ENCODE measurements around the gene ZNF234. TPM values are rescaled to one million over a fixed set of nuclear protein-coding genes. Genes with fewer than 3 reads are reported as not detected.
"Not testable (repeated sequence)": the region's sequence is repeated elsewhere in the genome, so short reads cannot be mapped to it uniquely, and the experiment has no call there.

The ZNF234 gene
- total and polyA plus RNA-seq, 5 experiments from 2014 or later: 3.9 to 22.7 (median 6.2) TPM

- H3K36me3 Mint-ChIP-seq: peaks cover 0 to 62% (median 48%) of the 10 kb centered on the region in 3 donors
- H3K27ac Mint-ChIP-seq: no peak overlapping the region
- H3K27me3 Mint-ChIP-seq: peaks cover 0 to 10% (median 0%) of the 10 kb centered on the region in 5 donors
- DNase-seq (no peak), ATAC-seq (no peak)
- H3K9me3 Mint-ChIP-seq: peaks cover 30 to 81% (median 58%) of the 10 kb centered on the region in 9 donors
- H3K4me3 Mint-ChIP-seq: no peak overlapping the region
- no peaks in the 10 kb centered on the region for H3K4me1 Mint-ChIP-seq
- POLR2A ChIA-PET: no interaction called here
These were observed 48.7 kb downstream of the ZNF234 start for GRCh38 chr19:44190020-44190419.

GRCh38 chr19:44192127-44192526, 50.8 kb downstream of the ZNF234 start:
- Mint-ChIP-seq H3K36me3 (peaks cover 0 to 69% (median 61%) of the 10 kb centered on the region in 3 donors), H3K9me3 (peaks cover 31 to 81% (median 61%) of the 10 kb centered on the region in 9 donors), H3K27me3 (peaks cover 0 to 15% (median 0%) of the 10 kb centered on the region in 5 donors), H3K4me1 (no peaks in the 10 kb centered on the region), H3K4me3 (no peak overlapping the region), H3K27ac (no peak overlapping the region)
- POLR2A ChIA-PET: no interaction called here
- no peak for ATAC-seq
- DNase-seq: no peak

GRCh38 chr19:44196772-44197171, 55.4 kb downstream of the ZNF234 start:
- H3K27ac Mint-ChIP-seq: no peak overlapping the region
- POLR2A ChIA-PET: no interaction called here
- no peak overlapping the region for H3K4me3 Mint-ChIP-seq
- DNase-seq (no peak), ATAC-seq (no peak)
- peaks cover 0 to 17% (median 2%) of the 10 kb centered on the region in 5 donors for H3K27me3 Mint-ChIP-seq
- no peaks in the 10 kb centered on the region for H3K4me1 Mint-ChIP-seq
- peaks cover 8 to 76% (median 43%) of the 10 kb centered on the region in 9 donors for H3K9me3 Mint-ChIP-seq
- H3K36me3 Mint-ChIP-seq: peaks cover 2 to 44% (median 44%) of the 10 kb centered on the region in 3 donors

DNA sequence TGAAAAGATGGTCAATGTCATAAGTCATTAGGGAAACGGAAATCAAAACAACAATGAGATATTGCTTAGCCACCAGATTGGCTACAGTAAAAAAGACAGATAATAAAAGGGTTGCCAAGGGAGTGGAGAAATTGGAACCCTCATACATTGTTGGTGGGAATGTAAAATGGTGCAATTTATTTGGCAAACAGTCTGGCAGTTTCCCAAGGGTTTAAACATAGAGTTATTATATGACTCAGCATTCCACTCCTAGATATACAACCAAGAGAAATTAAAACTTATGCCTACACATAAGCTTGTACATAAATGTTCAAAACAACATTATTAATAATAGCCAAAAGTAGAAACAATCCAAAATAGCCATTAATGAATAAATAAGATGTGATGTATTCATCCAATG, 61.1 kb downstream of the ZNF234 start:
- peaks cover 2 to 33% (median 19%) of the 10 kb centered on the region in 3 donors for H3K36me3 Mint-ChIP-seq
- ATAC-seq: no peak
- POLR2A ChIA-PET: no interaction called here
- peaks cover 10 to 25% (median 14%) of the 10 kb centered on the region in 5 donors for H3K27me3 Mint-ChIP-seq
- H3K4me3 Mint-ChIP-seq: no peak overlapping the region
- H3K27ac Mint-ChIP-seq: no peak overlapping the region
- H3K4me1 Mint-ChIP-seq: peaks cover 3 to 6% (median 5%) of the 10 kb centered on the region in 4 donors
- DNase-seq: no peak
- peaks cover 8 to 64% (median 32%) of the 10 kb centered on the region in 9 donors for H3K9me3 Mint-ChIP-seq

DNA sequence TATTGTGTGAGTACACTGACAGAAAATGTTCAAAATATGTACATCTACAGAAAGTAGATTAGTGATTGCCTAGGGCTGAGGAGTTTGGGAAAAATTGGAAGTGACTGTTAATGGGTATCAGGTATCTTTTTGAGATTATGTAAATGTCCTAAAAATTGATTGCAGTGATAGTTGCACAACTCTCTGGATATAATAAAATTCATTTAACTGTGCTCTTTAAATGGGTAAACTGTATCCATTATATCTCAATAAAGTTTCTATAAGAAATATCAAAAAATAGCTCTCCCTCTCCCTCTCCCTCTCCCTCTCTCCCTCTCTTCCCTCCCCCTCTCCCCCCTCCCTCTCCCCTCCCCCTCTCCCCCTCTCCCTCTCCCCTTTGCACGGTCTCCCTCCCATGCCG, 61.6 kb downstream of the ZNF234 start:
- Mint-ChIP-seq H3K4me1 (peaks cover 3 to 11% (median 8%) of the 10 kb centered on the region in 4 donors), H3K9me3 (peaks cover 9 to 62% (median 30%) of the 10 kb centered on the region in 9 donors), H3K36me3 (peaks cover 2 to 31% (median 17%) of the 10 kb centered on the region in 3 donors), H3K27me3 (peaks cover 10 to 25% (median 14%) of the 10 kb centered on the region in 5 donors), H3K4me3 (no peak overlapping the region), H3K27ac (no peak overlapping the region)
- POLR2A ChIA-PET: no interaction called here
- ATAC-seq: no peak
- no peak for DNase-seq

DNA sequence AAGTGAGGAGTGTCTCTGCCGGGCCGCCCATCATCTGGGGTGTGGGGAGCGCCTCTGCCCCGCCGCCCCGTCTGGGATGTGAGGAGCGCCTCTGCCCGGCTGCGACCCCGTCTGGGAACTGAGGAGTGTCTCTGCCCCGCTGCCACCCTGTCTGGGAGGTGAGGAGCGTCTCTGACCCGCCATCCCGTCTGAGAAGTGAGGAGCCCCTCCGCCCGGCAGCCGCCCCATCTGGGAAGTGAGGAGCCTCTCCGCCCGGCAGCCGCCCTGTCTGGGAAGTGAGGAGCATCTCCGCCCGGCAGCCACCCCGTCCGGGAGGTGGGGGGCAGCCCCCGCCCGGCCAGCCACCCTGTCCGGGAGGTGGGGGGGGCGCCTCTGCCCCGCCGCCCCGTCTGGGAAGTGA, 62.5 kb downstream of the ZNF234 start:
- H3K4me1 Mint-ChIP-seq: peaks cover 3 to 12% (median 10%) of the 10 kb centered on the region in 4 donors
- ATAC-seq, H3K4me3 Mint-ChIP-seq, DNase-seq, H3K27ac Mint-ChIP-seq, POLR2A ChIA-PET: not testable (repeated sequence)
- H3K9me3 Mint-ChIP-seq: peaks cover 9 to 55% (median 34%) of the 10 kb centered on the region in 9 donors
- peaks cover 0 to 29% (median 17%) of the 10 kb centered on the region in 3 donors for H3K36me3 Mint-ChIP-seq
- H3K27me3 Mint-ChIP-seq: peaks cover 10 to 25% (median 14%) of the 10 kb centered on the region in 5 donors

DNA sequence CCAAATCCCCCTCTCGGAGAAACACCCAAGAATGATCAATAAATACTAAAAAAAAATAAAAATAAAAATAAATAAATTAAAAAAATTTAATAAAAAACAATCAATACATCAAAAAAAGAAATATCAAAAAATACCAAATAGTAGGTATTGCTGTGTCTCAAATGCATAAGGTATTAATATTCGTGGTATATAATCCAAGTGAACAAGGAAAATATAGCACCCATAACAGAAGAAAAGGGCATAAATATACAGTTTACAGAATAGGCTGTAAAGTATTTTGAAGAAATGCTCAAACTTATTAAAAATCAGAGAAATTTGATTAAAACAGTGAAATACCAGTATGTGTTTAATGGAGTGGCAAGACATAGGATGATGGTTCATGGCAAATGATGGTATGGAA, 63.4 kb downstream of the ZNF234 start:
- Mint-ChIP-seq H3K9me3 (peaks cover 9 to 53% (median 34%) of the 10 kb centered on the region in 9 donors), H3K4me3 (no peak overlapping the region)
- POLR2A ChIA-PET: no interaction called here

DNA sequence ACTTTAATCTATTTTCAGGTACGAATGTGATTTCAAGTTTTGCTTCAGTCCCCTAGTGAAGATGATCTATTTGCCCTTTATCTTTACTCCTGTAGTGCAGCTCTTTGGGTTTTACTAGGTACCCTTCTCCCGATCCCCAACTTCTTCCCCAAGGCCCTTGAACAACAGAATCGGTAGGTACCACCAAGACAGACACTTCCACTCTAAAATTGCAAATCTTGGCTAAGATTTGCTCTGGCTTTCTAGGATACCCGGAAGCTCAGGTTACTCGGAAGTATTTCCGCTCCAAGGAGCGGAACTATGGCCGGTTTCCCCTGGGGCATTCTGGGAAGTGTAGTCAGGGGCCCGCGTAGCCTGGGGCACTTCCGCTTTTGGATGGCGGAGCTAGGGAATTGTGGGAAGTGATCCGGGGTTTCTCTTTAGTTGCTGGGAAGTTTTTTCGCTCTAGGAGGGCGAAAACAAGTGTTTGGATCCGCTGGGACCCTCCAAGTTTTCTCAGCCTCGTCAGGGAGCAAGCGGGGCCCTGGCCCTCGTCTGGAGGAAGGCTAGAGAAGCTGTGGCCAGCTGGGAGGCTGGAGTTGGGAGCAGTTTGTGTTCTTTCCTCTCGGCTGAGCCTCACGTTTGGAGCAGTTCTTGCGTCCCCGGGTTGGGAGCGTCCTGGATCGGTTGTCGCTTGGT, 65.9 kb downstream of the ZNF234 start:
- POLR2A ChIA-PET: interaction anchor here (0.7 to 1.6 kb wide), 7 partner anchors 9 to 293 kb away, joined by 3 to 8 read pairs (median 3); partner anchors contain the start of genes ZNF180, ZNF221, ZNF226 and ZNF235
- peaks cover 8 to 40% (median 30%) of the 10 kb centered on the region in 9 donors for H3K9me3 Mint-ChIP-seq
- peak overlapping the region; percentile 76 to 96 (median 89) for H3K27ac Mint-ChIP-seq
- H3K36me3 Mint-ChIP-seq: peaks cover 0 to 19% (median 12%) of the 10 kb centered on the region in 3 donors
- DNase-seq: peak; percentile 53 to 88 (median 73)
- peaks cover 6 to 16% (median 9%) of the 10 kb centered on the region in 5 donors for H3K27me3 Mint-ChIP-seq
- peak; percentile 90 for ATAC-seq
- H3K4me3 Mint-ChIP-seq: peak overlapping the region; percentile 86 to 96 (median 90)
- peaks cover 3 to 12% (median 10%) of the 10 kb centered on the region in 4 donors for H3K4me1 Mint-ChIP-seq

More for the DNA sequence above, 63.4 kb downstream of the ZNF234 start:
- Mint-ChIP-seq H3K36me3 (peaks cover 0 to 26% (median 17%) of the 10 kb centered on the region in 3 donors), H3K27me3 (peaks cover 10 to 25% (median 12%) of the 10 kb centered on the region in 5 donors), H3K27ac (no peak overlapping the region), H3K4me1 (peaks cover 3 to 12% (median 10%) of the 10 kb centered on the region in 4 donors)
- no peak for DNase-seq
- no peak for ATAC-seq

Other genes with a start within 250 kb of the ZNF234 start
- gene ZNF45, start 206.3 kb upstream of the ZNF234 start, total RNA-seq: 10 to 100 TPM; 23.2 to 27.9 TPM
- 10 to 100 TPM in 2 of 3 donors, 1 to 10 TPM in 1; 6.3 to 16.6 (median 11.1) TPM for gene ZNF45, start 206.3 kb upstream of the ZNF234 start, polyA plus RNA-seq
- gene ZNF221, start 190.3 kb upstream of the ZNF234 start, total RNA-seq: 1 to 10 TPM; 4.5 to 5.6 TPM
- gene ZNF221, start 190.3 kb upstream of the ZNF234 start, polyA plus RNA-seq: 1 to 10 TPM in 1 of 3 donors, not detected in 2; 1.6 TPM
- 10 to 100 TPM; 13.2 to 13.7 TPM for gene ZNF155, start 157.4 kb upstream of the ZNF234 start, total RNA-seq
- 1 to 10 TPM in 2 of 3 donors, under 1 TPM in 1; 0.58 to 2.3 (median 2.3) TPM for gene ZNF155, start 157.4 kb upstream of the ZNF234 start, polyA plus RNA-seq
- gene ZNF230, start 138.6 kb upstream of the ZNF234 start, total RNA-seq: 10 to 100 TPM in 1 of 2 experiments, 1 to 10 TPM in 1; 9.9 to 12.0 TPM
- gene ZNF230, start 138.6 kb upstream of the ZNF234 start, polyA plus RNA-seq: 1 to 10 TPM; 1.9 to 2.5 (median 2.1) TPM
- gene ZNF222, start 116.2 kb upstream of the ZNF234 start, total RNA-seq: 1 to 10 TPM; 7.8 to 9.2 TPM
- gene ZNF222, start 116.2 kb upstream of the ZNF234 start, polyA plus RNA-seq: 1 to 10 TPM in 2 of 3 donors, under 1 TPM in 1; 0.99 to 3.9 (median 1.9) TPM
- 1 to 10 TPM; 7.6 to 9.7 TPM for gene ZNF223, start 89.5 kb upstream of the ZNF234 start, total RNA-seq
- gene ZNF223, start 89.5 kb upstream of the ZNF234 start, polyA plus RNA-seq: 1 to 10 TPM; 3.2 to 4.0 (median 3.5) TPM
- gene ZNF284, start 69.4 kb upstream of the ZNF234 start, total RNA-seq: 1 to 10 TPM; 5.4 to 5.7 TPM
- gene ZNF284, start 69.4 kb upstream of the ZNF234 start, polyA plus RNA-seq: under 1 TPM; 0.56 to 0.82 (median 0.71) TPM
- gene ZNF224, start 47.2 kb upstream of the ZNF234 start, total RNA-seq: 10 to 100 TPM; 82.4 to 86.3 TPM
- gene ZNF224, start 47.2 kb upstream of the ZNF234 start, polyA plus RNA-seq: 1 to 10 TPM; 6.9 to 9.0 (median 8.2) TPM
- 10 to 100 TPM; 11.0 to 11.3 TPM for gene ZNF225, start 28.2 kb upstream of the ZNF234 start, total RNA-seq
- 1 to 10 TPM; 1.0 to 3.3 (median 3.1) TPM for gene ZNF225, start 28.2 kb upstream of the ZNF234 start, polyA plus RNA-seq
- 10 to 100 TPM; 55.7 to 56.8 TPM for gene ZNF226, start 23.5 kb downstream of the ZNF234 start, total RNA-seq
- gene ZNF226, start 23.5 kb downstream of the ZNF234 start, polyA plus RNA-seq: 10 to 100 TPM; 19.7 to 23.7 (median 20.6) TPM
- gene ZNF227, start 71.0 kb downstream of the ZNF234 start, total RNA-seq: 10 to 100 TPM; 57.0 to 57.4 TPM
- 10 to 100 TPM in 2 of 3 donors, 1 to 10 TPM in 1; 9.0 to 12.9 (median 11.2) TPM for gene ZNF227, start 71.0 kb downstream of the ZNF234 start, polyA plus RNA-seq
- gene ZNF233, start 118.3 kb downstream of the ZNF234 start, total RNA-seq: 1 to 10 TPM; 1.2 to 1.7 TPM
- gene ZNF233, start 118.3 kb downstream of the ZNF234 start, polyA plus RNA-seq: under 1 TPM in 2 of 3 donors, not detected in 1; 0.59 to 0.64 TPM
- gene ZNF235, start 163.5 kb downstream of the ZNF234 start, total RNA-seq: 10 to 100 TPM; 14.1 to 16.6 TPM
- 1 to 10 TPM; 2.1 to 3.1 (median 2.7) TPM for gene ZNF235, start 163.5 kb downstream of the ZNF234 start, polyA plus RNA-seq
- 1 to 10 TPM; 1.0 to 1.2 TPM for gene ZNF112, start 215.1 kb downstream of the ZNF234 start, total RNA-seq
- not detected for gene ZNF112, start 215.1 kb downstream of the ZNF234 start, polyA plus RNA-seq

Measured in naive thymus-derived CD8-positive, alpha-beta T cell (primary cell).